Osteocyte (in vitro differentiated cells): ENCODE measurements around the gene CCNI. TPM values are rescaled to one million over a fixed set of nuclear protein-coding genes. Genes with fewer than 3 reads are reported as not detected.

Experiments
- DNase-seq: peaks from one replicate; pipeline ENCODE4 v3.0.0; 2021; ENCODE audit warnings: mixed read lengths; ENCODE audit not compliant: unreplicated experiment; ENCODE audit errors: extremely low spot score
- H3K27ac Mint-ChIP-seq: one replicate; pipeline ENCODE4 v1.8.0; 2021; ENCODE audit warnings: mild to moderate bottlenecking, mixed read lengths; ENCODE audit not compliant: unreplicated experiment
- H3K27me3 Mint-ChIP-seq: one replicate; pipeline ENCODE4 v1.8.0; 2021; ENCODE audit warnings: mixed read lengths; ENCODE audit not compliant: unreplicated experiment
- H3K36me3 Mint-ChIP-seq: one replicate; pipeline ENCODE4 v1.8.0; 2021; ENCODE audit warnings: mixed read lengths; ENCODE audit not compliant: unreplicated experiment
- H3K4me1 Mint-ChIP-seq: one replicate; pipeline ENCODE4 v1.8.0; 2021; ENCODE audit warnings: mixed read lengths; ENCODE audit not compliant: unreplicated experiment
- H3K4me3 Mint-ChIP-seq: one replicate; pipeline ENCODE4 v1.8.0; 2021; ENCODE audit warnings: mild to moderate bottlenecking, moderate library complexity, mixed read lengths; ENCODE audit not compliant: unreplicated experiment
- H3K9me3 Mint-ChIP-seq: one replicate; pipeline ENCODE4 v1.8.0; 2021; ENCODE audit warnings: mixed read lengths; ENCODE audit not compliant: unreplicated experiment
- total RNA-seq: library from RNA; stranded (reverse); gene quantifications from 2 replicates; pipeline ENCODE4 v1.2.1, GENCODE V29; 2021
- TF ChIP-seq, protein P1 (sequence below): fragments of 200-600 bp; sonication (generic); IDR thresholded peaks from 2 replicates; pipeline ENCODE4 v1.5.0; 2021; ENCODE audit warnings: antibody characterized with exemption, mild to moderate bottlenecking, moderate library complexity

The CCNI gene
- total RNA-seq, 1 donor from 2014 or later = 329 TPM

DNA sequence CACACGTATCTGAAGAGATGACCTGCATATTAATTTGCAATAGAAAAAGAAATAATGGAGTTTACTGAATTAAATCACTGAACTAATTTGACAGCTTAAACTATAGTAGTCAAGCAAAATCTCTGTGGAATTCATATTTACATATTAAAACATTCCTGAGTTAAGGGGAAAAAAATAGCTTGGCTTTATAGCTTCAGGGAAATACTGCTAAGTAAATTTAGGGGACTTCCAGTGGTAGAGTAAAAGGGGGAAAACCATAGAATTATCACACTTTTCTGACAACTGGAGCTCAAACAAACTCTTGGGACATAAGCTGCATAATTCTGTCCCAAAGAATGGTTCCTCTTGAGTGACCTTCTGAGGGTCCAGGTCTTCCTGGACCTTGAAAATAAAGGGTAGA, 28.6 kb upstream of the CCNI start:
- Mint-ChIP-seq H3K4me3 (no peak overlapping the region), H3K27ac (peak overlapping the region; percentile 64), H3K27me3 (peaks cover 27% of the 10 kb centered on the region), H3K36me3 (no peaks in the 10 kb centered on the region), H3K9me3 (no peaks in the 10 kb centered on the region), H3K4me1 (peaks cover 16% of the 10 kb centered on the region)
- no peak for DNase-seq
- TF ChIP-seq, protein P1, sequence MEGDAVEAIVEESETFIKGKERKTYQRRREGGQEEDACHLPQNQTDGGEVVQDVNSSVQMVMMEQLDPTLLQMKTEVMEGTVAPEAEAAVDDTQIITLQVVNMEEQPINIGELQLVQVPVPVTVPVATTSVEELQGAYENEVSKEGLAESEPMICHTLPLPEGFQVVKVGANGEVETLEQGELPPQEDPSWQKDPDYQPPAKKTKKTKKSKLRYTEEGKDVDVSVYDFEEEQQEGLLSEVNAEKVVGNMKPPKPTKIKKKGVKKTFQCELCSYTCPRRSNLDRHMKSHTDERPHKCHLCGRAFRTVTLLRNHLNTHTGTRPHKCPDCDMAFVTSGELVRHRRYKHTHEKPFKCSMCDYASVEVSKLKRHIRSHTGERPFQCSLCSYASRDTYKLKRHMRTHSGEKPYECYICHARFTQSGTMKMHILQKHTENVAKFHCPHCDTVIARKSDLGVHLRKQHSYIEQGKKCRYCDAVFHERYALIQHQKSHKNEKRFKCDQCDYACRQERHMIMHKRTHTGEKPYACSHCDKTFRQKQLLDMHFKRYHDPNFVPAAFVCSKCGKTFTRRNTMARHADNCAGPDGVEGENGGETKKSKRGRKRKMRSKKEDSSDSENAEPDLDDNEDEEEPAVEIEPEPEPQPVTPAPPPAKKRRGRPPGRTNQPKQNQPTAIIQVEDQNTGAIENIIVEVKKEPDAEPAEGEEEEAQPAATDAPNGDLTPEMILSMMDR = no peak

DNA sequence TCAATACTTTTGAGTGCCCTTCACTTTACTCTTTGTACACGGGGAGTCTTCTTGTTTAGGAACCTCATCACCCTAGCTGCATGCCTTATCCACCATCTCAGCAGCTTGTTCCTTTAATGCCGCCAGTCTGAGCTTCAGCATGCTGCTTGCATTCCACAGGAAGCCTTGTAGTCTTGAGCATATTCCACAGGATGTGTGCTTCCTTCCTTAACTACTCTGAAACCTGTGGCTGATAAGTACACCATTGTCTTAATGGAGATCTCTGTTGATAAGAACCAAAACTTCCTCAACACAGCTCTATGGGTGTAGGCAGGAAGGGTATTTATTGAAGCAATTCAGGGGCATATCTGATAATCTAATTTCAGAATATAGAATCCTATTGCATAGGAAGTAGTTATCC, 24.4 kb upstream of the CCNI start:
- Mint-ChIP-seq H3K27me3 (peaks cover 3% of the 10 kb centered on the region), H3K9me3 (no peaks in the 10 kb centered on the region), H3K36me3 (no peaks in the 10 kb centered on the region), H3K4me3 (no peak overlapping the region), H3K4me1 (peaks cover 16% of the 10 kb centered on the region), H3K27ac (no peak overlapping the region)
- DNase-seq = no peak
- TF ChIP-seq, protein P1 = no peak

DNA sequence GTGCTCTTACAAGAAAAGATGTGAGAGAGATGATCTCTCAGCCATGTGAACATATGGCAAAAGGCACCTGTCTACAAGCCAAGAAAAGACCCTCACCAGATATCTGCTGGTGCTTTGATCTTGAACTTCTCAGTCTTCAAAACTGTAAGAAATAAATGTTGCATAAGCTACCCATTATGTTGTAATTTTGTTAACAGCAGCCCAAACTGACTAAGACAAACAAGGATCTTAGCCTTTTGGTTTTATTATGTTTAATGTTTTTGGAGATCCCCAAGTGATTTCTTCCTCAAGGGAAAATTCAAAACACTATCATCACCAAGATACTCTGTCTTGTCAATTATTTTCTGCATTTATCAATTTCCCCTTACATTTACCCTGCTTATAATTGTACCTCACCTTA, 21.8 kb upstream of the CCNI start:
- Mint-ChIP-seq H3K27me3 (peaks cover 3% of the 10 kb centered on the region), H3K27ac (no peak overlapping the region), H3K9me3 (no peaks in the 10 kb centered on the region), H3K4me1 (peaks cover 11% of the 10 kb centered on the region), H3K36me3 (no peaks in the 10 kb centered on the region), H3K4me3 (no peak overlapping the region)
- TF ChIP-seq, protein P1 = no peak
- no peak for DNase-seq

DNA sequence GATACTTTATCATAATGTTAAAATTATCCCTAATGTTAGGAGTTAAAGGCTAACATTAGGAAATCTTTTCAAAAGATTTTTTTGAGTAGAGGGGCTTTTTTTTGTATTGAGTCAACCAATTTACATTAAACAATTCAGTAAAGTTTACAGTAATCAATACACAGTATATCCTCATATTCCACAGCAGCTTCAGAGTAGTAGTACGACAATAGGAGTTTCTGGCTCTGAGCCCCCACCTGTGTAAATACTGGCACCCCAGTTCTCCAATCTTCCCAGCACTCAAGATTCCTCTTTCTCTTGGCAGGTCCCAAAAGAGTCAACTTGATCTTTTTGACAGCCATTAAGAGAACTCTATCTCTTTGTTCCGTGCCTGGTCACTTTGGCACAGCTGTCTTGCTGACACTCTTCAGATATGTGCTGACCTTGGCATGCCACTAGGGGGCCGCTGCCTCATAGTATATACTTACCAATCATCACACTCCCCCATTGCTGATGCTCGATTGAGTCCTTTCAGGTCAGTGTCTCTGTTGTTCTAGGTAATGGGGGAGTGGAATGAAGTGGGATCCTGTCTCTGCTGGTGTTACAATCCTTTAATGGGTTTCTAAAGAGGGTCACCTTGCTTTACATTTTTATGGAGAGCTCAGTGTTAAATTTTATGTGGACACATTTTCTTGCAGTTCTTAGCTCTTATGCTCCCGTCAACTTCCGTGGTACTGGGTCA, 19.5 kb upstream of the CCNI start:
- Mint-ChIP-seq H3K4me1 (peaks cover 13% of the 10 kb centered on the region), H3K27me3 (peaks cover 3% of the 10 kb centered on the region), H3K36me3 (no peaks in the 10 kb centered on the region), H3K4me3 (no peak overlapping the region), H3K27ac (no peak overlapping the region), H3K9me3 (no peaks in the 10 kb centered on the region)
- DNase-seq = no peak
- TF ChIP-seq, protein P1 = peak; percentile 85

DNA sequence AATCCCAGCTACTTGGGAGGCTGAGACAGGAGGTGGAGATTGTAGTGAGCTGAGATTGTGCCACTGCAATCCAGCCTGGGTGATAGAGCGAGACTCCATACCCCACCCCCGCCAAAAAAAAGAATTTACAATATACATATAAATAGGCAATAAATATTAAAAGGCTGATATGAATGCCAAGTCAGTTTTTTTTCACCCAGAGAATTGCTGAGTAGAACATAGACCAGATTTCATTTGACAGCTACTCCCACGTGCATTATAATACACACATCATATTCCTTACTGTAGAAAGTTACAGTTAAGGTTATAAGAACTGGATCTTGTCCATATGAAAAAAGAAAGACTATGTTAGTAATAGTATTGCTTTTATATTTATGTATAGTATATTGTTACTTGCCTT, 18.7 kb upstream of the CCNI start:
- no peaks in the 10 kb centered on the region for H3K27me3 Mint-ChIP-seq
- H3K9me3 Mint-ChIP-seq = no peaks in the 10 kb centered on the region
- no peaks in the 10 kb centered on the region for H3K36me3 Mint-ChIP-seq
- TF ChIP-seq, protein P1 = no peak
- DNase-seq = no peak
- H3K4me3 Mint-ChIP-seq = no peak overlapping the region
- no peak overlapping the region for H3K27ac Mint-ChIP-seq
- peaks cover 13% of the 10 kb centered on the region for H3K4me1 Mint-ChIP-seq
